RPMI7951 (cell line): ENCODE measurements around the gene HHATL. TPM values are rescaled to one million over a fixed set of nuclear protein-coding genes. Genes with fewer than 3 reads are reported as not detected.

ENCODE experiments used
- DNase-seq: peaks from one replicate; pipeline ENCODE4 v3.0.0-alpha.2; 2012; ENCODE audit warnings: low read depth
- total RNA-seq: library from RNA; depleted of rRNA; stranded (reverse); fragments of >200 nt; shearing (Covaris generic); gene quantifications from 2 replicates; pipeline ENCODE4 v1.2.3, GENCODE V29; 2014

Gene HHATL
- total RNA-seq, 1 experiment from 2014 or later = not detected

- no peak for DNase-seq
These were observed 17.8 kb downstream of the HHATL start for GRCh38 chr3:42684632-42685362.

DNA sequence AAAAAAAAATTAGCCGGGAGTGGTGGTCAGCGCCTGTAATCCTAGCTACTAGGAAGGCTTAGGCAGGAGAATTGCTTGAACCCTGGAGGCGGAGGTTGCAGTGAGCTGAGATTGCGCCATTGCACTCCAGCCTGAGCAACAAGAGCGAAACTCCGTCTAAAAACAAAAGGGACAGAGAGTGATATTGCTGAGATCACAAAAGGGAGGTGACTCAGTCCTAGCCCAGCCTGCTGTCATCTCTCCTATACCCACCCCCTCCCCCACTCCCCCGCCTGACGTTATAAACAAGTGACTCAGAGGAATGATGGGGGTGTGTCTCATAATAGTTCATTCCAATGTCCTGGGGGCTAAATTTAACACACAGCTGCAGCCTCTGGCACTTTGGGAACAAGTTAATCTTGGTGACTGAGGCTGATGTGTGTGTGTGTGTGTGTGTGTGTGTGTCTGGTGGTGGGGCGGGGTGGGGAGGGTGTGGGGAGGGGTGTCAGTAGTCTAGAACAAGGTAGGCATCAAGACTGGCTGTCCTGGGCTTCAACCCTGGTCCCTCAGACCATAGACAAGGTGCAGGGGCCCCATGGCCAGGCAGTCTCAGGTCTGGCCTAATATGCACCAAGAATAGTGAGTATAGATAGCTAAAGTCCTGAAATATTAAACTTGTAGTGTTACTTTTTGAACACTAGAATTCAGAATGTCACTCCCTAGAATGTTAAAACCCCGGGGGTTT is 18.6 kb downstream of the HHATL start:
- peak; percentile 94 for DNase-seq

GRCh38 chr3:42682301-42683070 is 20.1 kb downstream of the HHATL start:
- no peak for DNase-seq

- DNase-seq = no peak
These were observed 21.1 kb downstream of the HHATL start for GRCh38 chr3:42681361-42682038.

- DNase-seq = no peak
These were observed 21.8 kb downstream of the HHATL start for GRCh38 chr3:42680806-42681205.

GRCh38 chr3:42680271-42680670 is 22.3 kb downstream of the HHATL start:
- peak; percentile 41 for DNase-seq

GRCh38 chr3:42678447-42678846 is 24.2 kb downstream of the HHATL start:
- no peak for DNase-seq

- no peak for DNase-seq
These were observed 26.7 kb downstream of the HHATL start for GRCh38 chr3:42675909-42676308.

GRCh38 chr3:42674146-42674545 is 28.5 kb downstream of the HHATL start:
- no peak for DNase-seq

DNA sequence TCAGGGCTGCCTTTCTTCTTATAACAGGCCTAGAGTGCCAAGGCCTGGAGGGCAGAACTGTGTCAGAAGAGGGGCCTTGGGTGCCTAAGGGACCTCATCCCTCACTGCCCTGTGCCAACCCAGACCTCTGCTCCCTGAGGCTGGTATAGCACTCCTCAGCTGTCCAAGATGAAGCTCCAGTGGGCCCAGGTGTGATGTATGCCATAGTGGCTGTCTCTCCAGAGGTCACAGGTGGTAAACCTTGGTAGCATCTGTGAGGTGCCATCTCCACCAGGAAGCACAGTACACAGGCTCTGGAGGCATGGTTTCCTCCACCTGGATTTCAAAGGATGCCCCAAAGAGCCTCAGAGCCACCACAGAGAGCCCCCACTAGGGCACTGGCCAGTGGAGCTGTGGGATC is 29.5 kb downstream of the HHATL start:
- no peak for DNase-seq

DNA sequence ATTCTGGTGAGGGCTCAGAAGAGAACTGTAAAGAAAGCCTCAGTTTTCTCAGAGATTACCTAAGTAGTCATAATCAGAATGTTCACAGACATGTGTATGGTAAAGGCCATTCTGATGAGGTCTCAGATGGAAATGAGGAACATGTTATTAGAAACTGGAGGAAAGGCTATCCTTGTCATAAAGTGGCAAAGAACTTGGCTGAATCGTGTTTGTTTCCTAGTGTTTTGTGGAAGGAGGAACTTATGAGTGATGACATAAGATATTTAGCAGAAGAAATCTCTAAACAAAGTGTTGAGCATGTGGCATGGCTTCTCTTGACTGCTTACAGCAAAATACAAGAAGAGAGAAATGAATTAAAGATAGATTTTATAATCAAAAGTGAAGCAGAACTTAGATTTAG is 30.1 kb downstream of the HHATL start:
- DNase-seq = no peak

GRCh38 chr3:42670670-42671069 is 31.9 kb downstream of the HHATL start:
- no peak for DNase-seq

DNA sequence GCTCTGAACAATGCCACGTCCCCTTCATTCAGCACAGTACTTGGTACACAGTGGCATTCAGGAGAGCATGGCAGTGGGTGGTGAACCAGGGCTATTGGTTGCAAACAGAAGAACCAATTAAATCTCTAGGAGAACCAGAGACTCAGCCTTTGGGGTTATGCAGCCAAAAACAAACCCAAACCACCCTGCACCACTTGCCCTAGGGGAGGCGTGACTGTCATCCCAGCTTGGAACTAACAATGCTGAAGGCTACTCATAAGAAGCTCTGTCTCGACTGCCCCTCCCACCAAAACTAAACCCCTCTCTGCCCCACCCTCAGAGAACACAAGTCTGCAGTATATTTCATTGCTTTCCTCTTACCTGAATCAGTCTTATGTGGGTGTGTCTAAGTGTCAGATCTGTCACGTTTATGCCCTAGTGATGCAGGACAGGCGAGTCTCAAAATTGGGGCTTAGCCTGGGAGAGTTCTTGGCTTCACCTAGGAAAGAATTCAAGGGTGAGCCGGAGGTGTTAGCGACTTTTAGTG is 32.5 kb downstream of the HHATL start:
- no peak for DNase-seq

GRCh38 chr3:42668793-42669217 is 33.8 kb downstream of the HHATL start:
- peak; percentile 66 for DNase-seq

GRCh38 chr3:42668413-42668760 is 34.2 kb downstream of the HHATL start:
- DNase-seq = no peak

DNA sequence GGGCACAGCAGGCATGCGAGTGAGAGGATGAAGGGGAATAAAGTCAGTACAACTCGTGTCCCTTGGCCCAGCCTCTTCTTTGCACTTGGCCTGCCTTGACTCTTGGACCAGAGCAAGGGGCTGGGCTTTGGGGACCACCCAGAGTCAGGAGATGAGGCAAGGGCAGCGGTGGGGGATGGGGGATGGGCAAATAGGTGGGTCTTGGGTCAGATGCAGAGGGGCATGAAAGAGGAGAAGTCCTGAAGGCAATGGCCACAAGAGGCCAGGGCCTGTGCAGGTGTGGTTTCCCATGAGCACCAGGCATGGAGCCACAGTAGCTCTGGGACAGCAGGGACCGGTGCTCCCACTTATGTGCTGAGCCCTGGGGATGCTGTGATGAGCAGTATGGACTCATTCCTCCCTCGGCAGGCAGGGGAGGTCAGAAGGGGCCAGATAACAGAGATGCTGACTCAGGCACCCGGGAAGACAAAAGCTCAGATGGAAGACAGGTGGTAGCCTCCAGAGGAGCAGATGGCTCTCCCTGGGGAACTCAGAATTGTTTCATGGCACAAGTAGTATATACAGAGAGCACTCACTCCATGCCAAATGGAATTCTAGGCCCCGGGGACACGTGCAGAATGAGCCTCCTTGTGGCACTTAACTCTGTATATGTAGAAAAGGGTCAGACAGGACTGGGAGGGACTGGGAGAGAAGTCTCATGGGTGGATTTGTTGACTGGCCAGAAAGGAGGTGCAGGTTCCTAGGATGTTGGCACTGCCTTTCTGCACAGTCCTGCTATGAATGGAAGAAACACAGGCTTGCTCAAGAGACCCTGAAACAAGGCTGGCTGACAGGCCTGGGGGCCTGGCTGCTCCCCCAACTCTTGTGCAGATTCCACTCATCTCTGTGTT is 34.8 kb downstream of the HHATL start:
- DNase-seq = peak; percentile 37

DNA sequence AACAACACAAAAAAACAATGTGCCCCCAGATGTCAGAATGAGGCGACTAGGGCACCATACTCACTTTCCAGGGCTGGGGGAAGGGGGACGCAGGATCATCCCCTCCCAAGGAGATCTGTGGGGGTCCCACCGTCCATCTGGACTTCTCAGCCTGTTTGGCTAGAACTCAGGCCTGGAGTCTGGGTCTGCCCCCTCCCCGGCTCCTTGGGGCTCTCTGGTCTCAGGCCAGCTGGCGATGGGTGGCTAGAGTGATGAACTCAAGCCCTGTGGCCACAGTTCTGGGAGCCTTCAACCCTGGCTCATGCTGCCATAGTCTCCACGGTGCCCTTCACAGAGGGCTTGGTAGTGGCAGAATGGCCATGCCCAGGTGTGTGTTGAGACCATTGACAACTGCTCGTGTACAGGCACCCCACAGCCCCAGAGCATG is 35.5 kb downstream of the HHATL start:
- DNase-seq = no peak

GRCh38 chr3:42666577-42666998 is 36.0 kb downstream of the HHATL start:
- DNase-seq = no peak

- DNase-seq = no peak
These were observed 36.6 kb downstream of the HHATL start for GRCh38 chr3:42666022-42666421.

- DNase-seq = no peak
These were observed 37.3 kb downstream of the HHATL start for GRCh38 chr3:42665050-42665878.
